NCI-H526 treated with DMSO at 0.1 percent for 48 hours (cell line): ENCODE data around the gene EPSTI1.
A peak's percentile ranks its signal among the peaks of the same experiment; 100 is the strongest.
"Not testable (repeated sequence)": the region's sequence is repeated elsewhere in the genome, so short reads cannot be mapped to it uniquely, and the experiment has no call there.

Experiments used
- DNase-seq: peaks from one replicate; lab custom pipeline; 2025; lab: John Stamatoyannopoulos, UW

Gene EPSTI1

GRCh38 chr13:42991898-42992763 lies at the start of gene EPSTI1:
Gene EPSTI1 (minus strand): TSS chr13:42992241. CDS start chr13:42992165, 76 bp downstream.
- no peak for DNase-seq

GRCh38 chr13:43041369-43041921 lies 49.4 kb upstream of the EPSTI1 start:
- no peak for DNase-seq

GRCh38 chr13:43040581-43041368 lies 48.7 kb upstream of the EPSTI1 start:
- not testable (repeated sequence) for DNase-seq

GRCh38 chr13:43039966-43040365 lies 47.9 kb upstream of the EPSTI1 start:
- no peak for DNase-seq

GRCh38 chr13:43036351-43037250 lies 44.6 kb upstream of the EPSTI1 start:
- no peak for DNase-seq

- DNase-seq: no peak
Measured at GRCh38 chr13:43033038-43033437, 41.0 kb upstream of the EPSTI1 start.

GRCh38 chr13:43031881-43032280 lies 39.8 kb upstream of the EPSTI1 start:
- DNase-seq: no peak

GRCh38 chr13:43030548-43030947 lies 38.5 kb upstream of the EPSTI1 start:
- DNase-seq: no peak

GRCh38 chr13:43026262-43026661 lies 34.2 kb upstream of the EPSTI1 start:
- DNase-seq: no peak

- DNase-seq: peak; percentile 89
Measured at GRCh38 chr13:43023289-43023963, 31.4 kb upstream of the EPSTI1 start, which contains the start of gene DNAJC15. Gene DNAJC15 (plus strand): TSS chr13:43023586. CDS start chr13:43023627, 41 bp downstream.

- no peak for DNase-seq
Measured at GRCh38 chr13:43022934-43023288, 30.9 kb upstream of the EPSTI1 start.

- no peak for DNase-seq
Measured at GRCh38 chr13:43021926-43022670, 30.1 kb upstream of the EPSTI1 start.

GRCh38 chr13:43020794-43021193 lies 28.8 kb upstream of the EPSTI1 start:
- DNase-seq: no peak

- DNase-seq: no peak
Measured at GRCh38 chr13:43019811-43020210, 27.8 kb upstream of the EPSTI1 start.

- no peak for DNase-seq
Measured at GRCh38 chr13:43016226-43016625, 24.2 kb upstream of the EPSTI1 start.

GRCh38 chr13:43014162-43014561 lies 22.1 kb upstream of the EPSTI1 start:
- DNase-seq: no peak

GRCh38 chr13:43009506-43009905 lies 17.5 kb upstream of the EPSTI1 start:
- no peak for DNase-seq

- no peak for DNase-seq
Measured at GRCh38 chr13:43008596-43008995, 16.6 kb upstream of the EPSTI1 start.

GRCh38 chr13:43006893-43007631 lies 15.0 kb upstream of the EPSTI1 start:
- DNase-seq: no peak
